GM23248 (cell line): ENCODE data around the gene KCTD10. TPM values are rescaled to one million over a fixed set of nuclear protein-coding genes. Genes with fewer than 3 reads are reported as not detected.
"Not testable (repeated sequence)": the region's sequence is repeated elsewhere in the genome, so short reads cannot be mapped to it uniquely, and the experiment has no call there.

ENCODE experiments used
- DNase-seq: peaks from one replicate; pipeline ENCODE4 v3.0.0-alpha.2; 2015
- H2AFZ ChIP-seq: fragments of 200-600 bp; sonication (generic); 2 replicates; pipeline ENCODE4 v1.6.1; 2016; ENCODE audit warnings: antibody characterized with exemption
- H3F3A ChIP-seq: fragments of 200-600 bp; sonication (generic); 2 replicates; pipeline ENCODE4 v1.6.1; 2016; ENCODE audit warnings: mild to moderate bottlenecking, antibody characterized with exemption, mixed run types; ENCODE audit not compliant: insufficient read depth
- H3K27ac ChIP-seq: fragments of 200-600 bp; sonication (generic); 2 replicates; pipeline ENCODE4 v1.5.1; 2016; ENCODE audit warnings: mild to moderate bottlenecking
- H3K27me3 ChIP-seq: fragments of 200-600 bp; sonication (generic); replicated peaks from 2 replicates; pipeline ENCODE4 v1.6.1; 2016; ENCODE audit warnings: mild to moderate bottlenecking; ENCODE audit not compliant: insufficient read depth
- H3K36me3 ChIP-seq: fragments of 200-600 bp; sonication (generic); 2 replicates; pipeline ENCODE4 v1.6.1; 2016; ENCODE audit warnings: low read depth, mild to moderate bottlenecking
- H3K4me1 ChIP-seq: fragments of 200-600 bp; sonication (generic); 2 replicates; pipeline ENCODE4 v1.6.1; 2016; ENCODE audit warnings: mild to moderate bottlenecking; ENCODE audit not compliant: insufficient read depth
- H3K4me2 ChIP-seq: fragments of 200-600 bp; sonication (generic); one replicate; pipeline ENCODE4 v1.6.1; 2016; ENCODE audit warnings: mild to moderate bottlenecking; ENCODE audit not compliant: unreplicated experiment
- H3K4me3 ChIP-seq: fragments of 200-600 bp; sonication (generic); 2 replicates; pipeline ENCODE4 v1.5.1; 2016; ENCODE audit warnings: mild to moderate bottlenecking
- H3K79me2 ChIP-seq: fragments of 200-600 bp; sonication (generic); 2 replicates; pipeline ENCODE4 v1.6.1; 2016; ENCODE audit warnings: mild to moderate bottlenecking; ENCODE audit not compliant: insufficient read depth
- H3K9ac ChIP-seq: fragments of 200-600 bp; sonication (generic); 2 replicates; pipeline ENCODE4 v1.6.1; 2016; ENCODE audit warnings: mild to moderate bottlenecking
- H3K9me2 ChIP-seq: fragments of 200-600 bp; sonication (generic); 2 replicates; pipeline ENCODE4 v1.6.1; 2016; ENCODE audit warnings: mixed run types, mild to moderate bottlenecking, moderate library complexity; ENCODE audit not compliant: insufficient read depth
- H3K9me3 ChIP-seq: fragments of 200-600 bp; sonication (generic); one replicate; pipeline ENCODE4 v1.6.1; 2017; ENCODE audit warnings: low read depth
- H4K20me1 ChIP-seq: fragments of 200-600 bp; sonication (generic); 2 replicates; pipeline ENCODE4 v1.6.0; 2016; ENCODE audit not compliant: insufficient read depth
- EZH2 ChIP-seq: fragments of 200-600 bp; sonication (generic); IDR thresholded peaks from 2 replicates; pipeline ENCODE4 v1.6.1; 2018; ENCODE audit warnings: antibody characterized with exemption, mild to moderate bottlenecking; ENCODE audit not compliant: insufficient read depth, poor library complexity, severe bottlenecking
- EZH2phosphoT487 ChIP-seq: fragments of 200-600 bp; sonication (generic); IDR thresholded peaks from 2 replicates; pipeline ENCODE4 v1.6.1; 2018; ENCODE audit warnings: antibody characterized with exemption, moderate library complexity, mild to moderate bottlenecking, low read depth; ENCODE audit not compliant: insufficient read depth
- WGBS, 2 experiments: methylation state at CpG; one replicate each; pipeline ENCODE4 v1.1.6; 2015 to 2017; ENCODE audit warnings: low lambda C conversion rate in 2 of 2, low coverage in 1 of 2; ENCODE audit errors: missing lambda C conversion rate in 2 of 2; 5-methylcytosine and 5-hydroxymethylcytosine counted together
- in situ Hi-C: fragments of 300-500 bp; cut with MboI; formaldehyde crosslinking; loops from 2 replicates; pipeline ENCODE4 v1.15.0; 2020
- polyA plus RNA-seq: library from polyadenylated mRNA; unstranded; fragments of >200 nt; fragmentation: Nextera tagmentation; extraction: Ambion mirVana; gene quantifications from 2 replicates; pipeline ENCODE4 v1.2.1, GENCODE V29; 2016
- total RNA-seq: library from RNA; depleted of rRNA; stranded (reverse); fragments of >200 nt; shearing (Covaris generic); gene quantifications from 2 replicates; pipeline ENCODE4 v1.2.3, GENCODE V29; 2014; rRNA removed

The KCTD10 gene
- total and polyA plus RNA-seq, 2 experiments from 2014 or later: 81.1 to 117 TPM

- in situ Hi-C loops: no loop called here
Measured at GRCh38 chr12:109418848-109419480, 58.1 kb downstream of the KCTD10 start.

GRCh38 chr12:109406147-109406546 is 71.0 kb downstream of the KCTD10 start:
- H3K36me3 ChIP-seq, H3F3A ChIP-seq, H4K20me1 ChIP-seq, H2AFZ ChIP-seq, H3K79me2 ChIP-seq, H3K9me2 ChIP-seq, H3K9me3 ChIP-seq, H3K4me3 ChIP-seq, H3K27ac ChIP-seq, DNase-seq, in situ Hi-C loops, H3K9ac ChIP-seq, H3K4me2 ChIP-seq, H3K4me1 ChIP-seq: not testable (repeated sequence)
- peaks cover 25% of the 10 kb centered on the region for H3K27me3 ChIP-seq
- WGBS, 2 experiments: 76 to 79% methylated on average over 4 of the region's 4 CpGs

More at GRCh38 chr12:109418848-109419480, 58.1 kb downstream of the KCTD10 start:
- no peaks in the 10 kb centered on the region for H4K20me1 ChIP-seq
- H3K4me3 ChIP-seq: no peak overlapping the region
- H3K9ac ChIP-seq: no peak overlapping the region
- no peaks in the 10 kb centered on the region for H3K9me2 ChIP-seq
- H3K27me3 ChIP-seq: peaks cover 6% of the 10 kb centered on the region; the same call in 1 of the 2 replicates
- no peaks in the 10 kb centered on the region for H3K4me1 ChIP-seq
- H3K4me2 ChIP-seq: no peak overlapping the region
- H3K27ac ChIP-seq: no peak overlapping the region
- H3F3A ChIP-seq: no peaks in the 10 kb centered on the region
- H3K36me3 ChIP-seq: no peaks in the 10 kb centered on the region
- H3K9me3 ChIP-seq: no peaks in the 10 kb centered on the region
- H3K79me2 ChIP-seq: no peaks in the 10 kb centered on the region
- DNase-seq: no peak
- H2AFZ ChIP-seq: no peak overlapping the region
- TF ChIP-seq EZH2 (no peak), EZH2phosphoT487 (no peak)
- WGBS, 2 experiments: 24% methylated on average over 4 of the region's 4 CpGs

- not testable (repeated sequence) for DNase-seq
- WGBS, 2 experiments: 96 to 100% methylated on average over 2 of the region's 2 CpGs
Measured at GRCh38 chr12:109404841-109405240, 72.3 kb downstream of the KCTD10 start.

More at GRCh38 chr12:109404841-109405240, 72.3 kb downstream of the KCTD10 start:
- H3K4me3 ChIP-seq, in situ Hi-C loops, H3K27ac ChIP-seq, H4K20me1 ChIP-seq, H3K36me3 ChIP-seq, H3K4me1 ChIP-seq, H3F3A ChIP-seq, H3K9me2 ChIP-seq, H2AFZ ChIP-seq, H3K9ac ChIP-seq, H3K9me3 ChIP-seq, H3K79me2 ChIP-seq, H3K4me2 ChIP-seq: not testable (repeated sequence)
- H3K27me3 ChIP-seq: peaks cover 38% of the 10 kb centered on the region

Other genes starting within 250 kb of the KCTD10 start
- gene FOXN4, start 168.0 kb downstream of the KCTD10 start, total RNA-seq: not detected in 2 replicates
- not detected in 2 replicates for gene FOXN4, start 168.0 kb downstream of the KCTD10 start, polyA plus RNA-seq
- not detected in 2 replicates for gene MYO1H, start 129.4 kb downstream of the KCTD10 start, total RNA-seq
- not detected in 2 replicates for gene MYO1H, start 129.4 kb downstream of the KCTD10 start, polyA plus RNA-seq
- gene UBE3B, start 334 bp upstream of the KCTD10 start, total RNA-seq: 32.0 and 34.7 TPM in 2 replicates
- 34.3 and 38.3 TPM in 2 replicates for gene UBE3B, start 334 bp upstream of the KCTD10 start, polyA plus RNA-seq
- gene MMAB, start 96.2 kb upstream of the KCTD10 start, total RNA-seq: 6.7 and 12.8 TPM in 2 replicates
- 25.4 and 26.8 TPM in 2 replicates for gene MMAB, start 96.2 kb upstream of the KCTD10 start, polyA plus RNA-seq
- gene MVK, start 96.5 kb upstream of the KCTD10 start, total RNA-seq: 11.8 and 80.1 TPM in 2 replicates
- 6.7 and 7.2 TPM in 2 replicates for gene MVK, start 96.5 kb upstream of the KCTD10 start, polyA plus RNA-seq
- gene FAM222A, start 236.5 kb upstream of the KCTD10 start, total RNA-seq: 0.89 and 0.97 TPM in 2 replicates
- not detected in 2 replicates for gene FAM222A, start 236.5 kb upstream of the KCTD10 start, polyA plus RNA-seq